Activated CD8-positive, alpha-beta memory T cell treated with anti-CD3 and anti-CD28 coated beads for 24 hours (primary cell): Measurements from ENCODE around the gene CCDC85C.

ENCODE experiments used
- DNase-seq: peaks from one replicate; pipeline ENCODE4 v3.0.0-alpha.2; 2020

The CCDC85C gene

GRCh38 chr14:99628887-99629618 lies 25.0 kb upstream of the CCDC85C start:
- DNase-seq, result peak; percentile 82

DNA sequence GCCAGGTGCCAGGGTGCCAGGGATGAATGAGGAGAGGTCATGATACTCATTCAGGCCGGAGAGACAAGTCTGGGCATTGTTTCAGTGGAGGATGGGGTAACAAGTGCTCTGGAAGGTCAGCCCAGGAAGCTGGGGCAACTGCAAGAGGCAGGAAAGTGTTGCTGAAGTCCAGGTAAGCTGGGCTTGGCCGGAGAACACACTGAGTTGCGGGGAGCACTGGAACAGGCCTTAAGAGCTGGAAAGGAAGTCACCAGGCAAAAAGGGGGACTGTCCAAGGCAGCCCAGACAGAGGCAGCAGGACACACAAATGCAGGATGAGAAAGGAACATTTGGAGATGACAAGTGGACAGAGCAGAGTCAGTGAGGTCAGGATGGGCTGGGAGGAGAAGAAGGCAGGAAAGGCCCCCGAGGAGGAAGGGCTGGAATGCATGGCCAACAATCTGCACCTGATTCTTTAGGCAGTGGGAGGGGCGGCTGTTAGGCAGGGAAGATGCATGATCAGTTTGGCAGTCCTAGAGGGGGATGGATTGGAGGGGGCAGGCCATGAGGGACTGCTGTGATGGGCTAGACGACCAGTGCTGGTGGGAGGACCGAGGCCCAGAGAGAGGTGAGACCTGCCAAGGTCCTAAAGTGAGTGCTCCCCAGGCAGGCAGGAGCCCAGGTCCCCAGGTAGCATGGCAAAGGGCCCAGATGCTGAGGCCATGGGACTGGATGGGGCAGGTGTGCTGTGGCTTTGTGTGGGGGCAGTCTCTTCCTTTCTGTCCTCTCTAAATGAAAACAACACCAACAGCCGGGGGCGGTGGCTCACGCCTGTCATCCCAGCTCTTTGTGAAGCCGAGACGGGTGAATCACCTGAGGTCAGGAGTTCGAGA lies 23.7 kb upstream of the CCDC85C start:
- no peak for DNase-seq

GRCh38 chr14:99627100-99627499 lies 23.1 kb upstream of the CCDC85C start:
- DNase-seq, result no peak

DNA sequence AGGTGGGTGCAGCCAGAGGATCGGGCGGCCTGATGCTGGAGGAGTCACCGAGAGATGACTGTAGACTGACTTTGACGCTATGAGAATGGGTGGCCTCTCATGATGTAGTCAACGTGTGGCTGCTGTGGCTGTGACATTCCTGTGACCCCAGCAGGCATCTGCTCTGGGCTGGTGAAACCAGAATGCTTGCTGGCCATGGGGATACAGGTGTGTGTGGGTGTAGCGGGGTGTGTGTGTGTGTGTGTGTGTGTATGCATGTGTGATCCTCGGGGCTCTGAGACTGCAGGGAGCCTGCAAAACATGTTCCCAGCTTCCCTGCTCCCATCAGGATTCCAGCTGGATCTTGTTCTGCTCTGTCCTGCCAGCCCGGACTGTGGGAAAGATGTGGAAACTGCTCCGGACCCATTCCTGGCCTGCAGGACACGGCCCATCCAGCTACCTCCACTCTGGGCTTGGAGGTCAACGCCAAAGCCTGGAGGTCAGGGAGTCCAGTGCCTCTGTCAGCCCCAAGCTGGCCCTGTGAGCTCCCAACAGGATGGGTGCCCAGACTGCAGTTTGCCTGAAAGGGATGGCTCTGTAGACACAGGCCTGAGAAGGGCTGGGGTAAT lies 22.1 kb upstream of the CCDC85C start:
- no peak for DNase-seq

DNA sequence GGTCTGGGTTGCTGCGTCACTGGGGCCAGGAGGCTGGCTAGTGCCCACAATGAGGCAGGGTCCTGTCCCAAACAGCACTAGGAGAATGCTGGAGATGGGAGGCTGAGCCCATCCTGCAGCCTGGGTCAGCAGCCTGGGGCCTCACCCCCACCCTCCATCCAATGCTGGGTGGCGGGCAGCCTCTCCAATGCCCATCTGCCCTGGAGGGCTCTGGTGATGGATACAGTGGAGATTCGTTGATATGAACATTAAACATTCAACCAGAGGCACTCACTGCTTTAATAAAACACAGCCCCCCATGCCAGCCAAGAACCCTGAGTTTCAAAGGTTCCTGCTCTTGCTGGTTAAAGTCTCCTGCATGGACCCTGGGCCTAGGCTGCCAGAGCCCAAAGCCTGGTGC lies 21.5 kb upstream of the CCDC85C start:
- no peak for DNase-seq

GRCh38 chr14:99624971-99625370 lies 21.0 kb upstream of the CCDC85C start:
- DNase-seq, result no peak

DNA sequence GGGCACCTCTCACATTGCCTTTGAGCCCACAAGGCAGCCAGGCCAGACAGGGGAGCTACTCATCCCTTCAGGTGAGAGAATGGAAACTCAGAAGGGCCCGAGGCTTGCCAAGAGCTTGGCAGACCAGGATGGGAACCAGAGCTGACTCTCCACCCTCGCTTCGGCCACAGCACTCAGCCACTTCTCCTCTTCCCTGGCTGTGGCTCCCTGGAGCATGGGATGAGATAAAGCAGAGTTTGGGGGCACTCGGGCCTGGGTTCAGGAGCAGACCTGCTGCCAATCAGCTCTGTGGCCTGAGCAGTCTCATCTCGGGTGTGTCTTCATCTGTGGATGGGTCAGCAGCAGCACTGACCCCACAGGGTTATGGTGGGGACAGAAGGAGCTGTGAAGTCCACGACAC lies 20.0 kb upstream of the CCDC85C start:
- no peak for DNase-seq

GRCh38 chr14:99621948-99622347 lies 17.9 kb upstream of the CCDC85C start:
- no peak for DNase-seq

DNA sequence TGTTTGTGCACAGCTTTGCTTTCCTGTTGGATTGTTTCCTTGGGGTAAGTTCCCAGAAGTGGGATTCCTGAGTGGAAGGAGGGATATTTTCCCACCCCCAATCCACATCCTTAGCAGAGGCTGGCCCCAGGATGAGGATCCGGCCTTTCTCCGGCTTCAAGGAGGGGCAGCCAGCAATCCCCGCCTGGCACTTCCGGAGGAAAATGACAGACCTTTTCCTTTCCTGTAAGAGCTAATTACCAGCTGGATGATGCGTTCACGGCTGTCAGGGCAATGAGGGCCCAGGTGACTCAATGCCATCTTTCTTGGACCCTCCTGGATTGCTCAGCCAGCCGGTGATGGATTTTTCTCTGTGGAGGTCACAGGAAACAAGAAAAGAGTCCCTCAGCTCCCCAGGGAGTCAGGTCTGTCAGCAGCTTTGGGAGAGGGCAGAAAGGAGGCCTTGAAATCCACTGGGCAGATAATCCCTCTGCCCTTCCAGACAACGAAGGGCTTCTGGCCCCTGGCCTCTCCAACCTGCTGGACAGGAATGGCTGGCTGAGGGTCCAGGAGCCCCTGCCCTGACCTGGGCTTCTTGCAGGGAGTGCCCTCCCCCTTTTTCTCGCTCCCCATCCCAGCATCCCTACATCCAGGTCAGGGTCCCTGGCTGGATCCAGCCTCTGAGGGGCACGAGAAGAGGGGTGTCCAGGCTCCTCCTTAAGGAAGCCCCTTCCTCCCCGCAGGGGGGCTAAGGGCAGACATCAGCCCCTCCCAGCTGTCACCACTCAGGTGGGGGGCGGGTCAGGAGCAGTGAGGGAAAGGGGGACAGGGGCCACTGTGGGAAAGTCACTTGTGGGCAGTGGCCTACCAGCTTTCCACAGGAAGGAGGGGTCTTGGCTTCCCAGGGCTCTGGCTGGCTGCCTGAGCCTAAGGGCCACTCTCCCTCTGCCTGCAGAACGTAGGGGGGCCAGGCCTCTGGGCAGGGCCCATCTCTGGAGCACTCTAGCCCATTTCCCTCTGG lies 16.1 kb upstream of the CCDC85C start:
- DNase-seq, result no peak

DNA sequence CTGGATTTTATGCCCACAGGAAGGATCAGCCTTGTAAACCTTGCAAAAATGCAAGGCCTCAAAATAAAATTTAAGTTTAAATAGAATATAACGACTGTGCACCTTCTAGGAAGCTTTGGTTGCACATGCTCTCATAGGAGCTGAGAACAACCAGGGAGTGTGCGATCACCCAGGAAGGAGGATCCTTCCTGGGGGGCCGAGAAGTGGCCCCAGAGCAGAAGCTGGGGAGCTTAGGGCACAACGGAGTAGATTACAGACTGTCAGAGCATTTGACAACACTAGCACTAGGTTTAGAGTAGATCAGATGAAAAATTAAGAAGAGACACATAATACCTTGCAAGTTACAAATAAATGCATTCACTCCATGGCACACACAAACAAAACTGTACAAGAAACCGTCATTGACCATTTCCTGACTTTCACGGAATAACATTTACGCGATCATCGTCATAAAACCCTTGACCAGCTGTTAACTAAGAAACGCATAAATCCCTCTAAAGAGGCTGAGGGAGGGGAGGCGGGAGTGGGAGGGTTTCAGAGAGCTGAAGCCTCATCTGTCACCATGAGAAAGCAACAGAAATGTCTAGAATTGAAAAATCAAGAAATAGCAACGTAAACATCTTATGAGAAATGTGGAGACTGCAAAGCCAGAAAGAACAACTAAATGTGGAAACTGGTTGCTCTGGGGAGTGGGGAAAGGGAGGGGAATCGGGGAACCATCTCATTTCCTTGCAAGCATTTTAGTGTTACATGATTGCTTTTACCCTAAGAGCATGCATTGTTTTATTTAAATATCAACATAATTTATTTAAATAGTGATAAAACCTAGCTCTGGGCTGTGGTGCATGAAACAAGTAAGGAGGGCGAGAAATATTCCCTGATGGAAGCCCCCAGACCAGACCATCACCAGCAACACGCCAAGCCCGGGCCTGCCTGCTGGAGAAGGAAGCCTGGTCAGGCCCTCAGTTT lies 13.1 kb upstream of the CCDC85C start:
- DNase-seq, result no peak

DNA sequence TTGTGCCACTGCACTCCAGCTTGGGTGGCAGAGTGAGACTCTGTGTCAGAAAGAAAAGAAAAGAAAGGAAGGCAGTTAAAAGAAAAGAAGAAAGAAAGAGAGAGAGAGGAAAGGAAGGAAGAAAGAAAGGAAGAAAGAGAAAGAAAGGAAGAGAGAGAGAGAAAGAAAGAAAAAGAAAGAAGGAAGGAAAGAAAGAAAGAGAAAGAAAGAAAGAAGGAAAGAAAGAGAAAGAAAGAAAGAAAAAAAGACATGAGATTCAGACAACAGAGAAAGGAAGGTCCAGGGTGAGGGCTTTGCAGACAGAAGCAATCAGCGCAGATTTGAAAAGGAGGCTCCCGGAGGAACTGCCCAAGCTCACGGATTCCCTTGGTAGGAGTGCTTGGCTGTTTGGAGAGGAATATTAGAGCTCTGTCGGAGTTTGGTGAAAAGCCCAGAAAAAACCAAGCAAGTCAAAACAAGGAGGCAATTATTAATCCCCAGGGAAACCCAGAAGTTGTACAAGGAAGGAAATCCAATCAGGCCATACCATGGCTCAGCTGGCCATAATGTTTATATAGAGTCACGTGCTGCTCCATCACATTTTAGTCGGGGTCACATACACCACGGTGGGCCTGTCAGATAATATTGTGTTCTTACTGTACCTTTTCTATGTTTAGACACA lies 11.6 kb upstream of the CCDC85C start:
- DNase-seq, result no peak

DNA sequence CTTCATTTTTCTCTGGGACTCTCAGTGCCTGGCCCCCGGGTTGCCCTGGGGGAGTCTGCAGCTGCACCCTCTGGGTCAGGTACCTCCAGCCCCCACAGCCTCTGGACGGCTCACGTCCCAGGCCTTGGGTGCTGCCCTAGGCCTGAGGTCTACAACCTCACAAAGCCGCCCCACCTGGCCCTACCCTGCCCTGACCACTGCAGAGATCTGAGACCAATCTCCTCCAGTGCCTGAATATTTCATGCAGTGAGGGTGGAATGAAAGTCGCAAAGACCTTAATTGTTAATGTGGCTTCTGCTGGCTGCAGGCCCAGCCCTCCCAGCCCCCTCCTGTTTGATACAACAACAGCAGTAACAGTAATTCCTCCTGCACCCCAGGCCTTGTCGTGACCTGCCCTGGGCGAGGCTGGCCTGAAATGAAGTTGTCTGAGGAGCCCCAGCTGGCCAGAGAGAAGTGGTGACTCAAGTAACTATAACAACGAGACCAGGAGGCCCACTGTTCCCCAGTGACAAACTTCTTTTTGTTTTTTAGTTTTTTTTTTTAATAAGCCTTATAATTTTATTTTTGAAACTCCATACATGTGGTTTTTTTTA lies 8.8 kb upstream of the CCDC85C start:
- no peak for DNase-seq

- DNase-seq, result no peak
Observed at GRCh38 chr14:99612071-99612737, 8.2 kb upstream of the CCDC85C start.

DNA sequence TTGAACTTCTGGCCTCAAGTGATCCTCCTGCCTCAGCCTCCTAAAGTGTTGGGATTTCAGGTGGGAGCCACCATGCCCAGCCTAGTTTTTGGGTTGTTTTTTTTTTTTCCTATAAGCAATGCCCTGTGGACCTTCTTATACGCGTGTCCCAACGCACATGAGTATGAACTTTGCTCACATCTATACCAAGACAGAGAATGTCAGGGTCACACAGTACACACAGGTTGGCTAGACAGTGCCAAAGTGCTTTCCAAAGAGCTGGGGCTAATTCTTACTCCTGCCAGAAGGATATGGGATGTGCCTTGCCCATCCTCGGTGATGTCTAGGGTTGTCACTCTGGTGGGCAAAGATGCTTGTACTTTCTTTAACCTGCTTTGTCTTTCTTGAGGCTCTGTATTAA lies 7.6 kb upstream of the CCDC85C start:
- DNase-seq, result no peak

GRCh38 chr14:99609245-99610170 lies 5.5 kb upstream of the CCDC85C start:
- DNase-seq, result peak; percentile 66

DNA sequence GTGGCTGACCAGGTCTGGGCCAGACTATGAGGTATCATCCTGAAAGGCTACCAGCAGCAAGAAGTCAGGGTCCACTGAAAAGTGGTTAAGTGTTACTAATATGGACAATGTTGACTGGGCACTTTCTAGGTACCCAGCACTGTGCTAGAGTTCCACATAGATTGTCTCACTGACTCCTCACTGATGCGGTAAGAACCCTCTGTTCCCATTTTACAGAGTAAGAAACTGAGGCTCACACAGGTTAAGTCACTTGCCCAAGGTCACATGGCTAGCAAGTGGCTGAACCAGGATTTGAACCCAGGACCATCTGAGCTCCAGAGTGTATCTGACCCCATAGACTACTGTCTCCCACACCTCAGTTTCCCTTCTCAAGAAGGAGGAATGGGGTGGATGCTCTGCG lies 4.6 kb upstream of the CCDC85C start:
- no peak for DNase-seq

- no peak for DNase-seq
Observed at GRCh38 chr14:99606359-99606758, 2.4 kb upstream of the CCDC85C start.

DNA sequence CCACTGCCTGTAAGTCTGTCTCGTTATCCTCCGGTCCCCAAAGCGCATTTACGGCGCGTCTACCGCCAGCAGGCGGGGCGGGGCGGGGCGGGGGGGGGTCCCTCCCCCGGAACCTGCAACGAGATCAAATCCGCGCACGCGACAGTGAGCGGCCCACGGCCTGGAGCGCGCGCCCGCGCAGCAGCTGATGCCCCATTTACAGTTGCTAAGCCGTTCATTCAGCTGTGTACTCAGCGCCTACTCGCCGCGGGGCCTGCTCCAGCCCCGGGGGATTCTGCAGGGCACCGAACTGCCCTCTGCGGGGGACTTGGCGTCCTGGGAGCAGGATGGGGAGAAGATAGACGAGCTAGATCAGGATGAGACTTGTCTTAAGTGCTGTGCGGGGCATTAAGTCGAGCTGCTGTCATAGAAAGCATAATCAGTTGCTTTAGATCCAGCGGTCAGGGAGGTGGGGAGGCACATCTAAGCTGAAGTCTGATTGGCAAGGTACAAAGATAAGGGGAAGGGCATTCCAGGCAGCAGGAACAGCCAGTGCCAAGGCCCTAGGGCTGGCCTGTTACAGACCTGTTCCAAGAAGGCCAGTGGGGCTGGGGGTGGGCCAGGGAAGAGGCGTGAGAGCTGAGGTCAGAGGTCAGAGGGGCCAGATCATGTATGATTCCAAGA lies 1.4 kb upstream of the CCDC85C start:
- DNase-seq, result peak; percentile 86
